ENCODE data around the gene EML2. TPM values are rescaled to one million over a fixed set of nuclear protein-coding genes. Genes with fewer than 3 reads are reported as not detected.
A peak's percentile ranks its signal among the peaks of the same experiment; 100 is the strongest.

The EML2 gene
- total and polyA plus RNA-seq, 4 donors, result 21.7 to 52.9 (median 45.2) TPM

- H3K9me3 ChIP-seq (ENCODE audit: control insufficient read depth, low read length), result no peaks in the 10 kb centered on the region
- no peaks in the 10 kb centered on the region for H3K27me3 ChIP-seq (ENCODE audit: control insufficient read depth in 1 of 2, insufficient read depth in 2 of 2, low read length in 1 of 2)
- H3K36me3 ChIP-seq (ENCODE audit: control insufficient read depth in 1 of 2, insufficient read depth in 2 of 2, low read length in 1 of 2), result no peaks in the 10 kb centered on the region
- WGBS, 2 donors, result 72 to 74% methylated on average over 6 of the region's 6 CpGs
- H3K27ac ChIP-seq (ENCODE audit: low read depth in 1 of 2, low read length in 2 of 2), result no peak overlapping the region
- intact Hi-C loops (cut with DNase I), result no loop called here
- ATAC-seq (ENCODE audit: low FRiP score), result no peak
- H3K4me1 ChIP-seq (ENCODE audit: control insufficient read depth in 1 of 2, insufficient read depth in 2 of 2, low read length in 2 of 2), result no peaks in the 10 kb centered on the region
- no peak overlapping the region for H3K4me3 ChIP-seq (ENCODE audit: low read length in 2 of 2)
- no peak for DNase-seq
Measured at GRCh38 chr19:45659096-45659729, 20.0 kb upstream of the EML2 start.

GRCh38 chr19:45657520-45658167, 18.4 kb upstream of the EML2 start:
- H3K4me3 ChIP-seq (ENCODE audit: low read length in 2 of 2), result no peak overlapping the region
- H3K36me3 ChIP-seq (ENCODE audit: control insufficient read depth in 1 of 2, insufficient read depth in 2 of 2, low read length in 1 of 2), result no peaks in the 10 kb centered on the region
- H3K4me1 ChIP-seq (ENCODE audit: control insufficient read depth in 1 of 2, insufficient read depth in 2 of 2, low read length in 2 of 2), result no peaks in the 10 kb centered on the region
- H3K27ac ChIP-seq (ENCODE audit: low read depth in 1 of 2, low read length in 2 of 2), result no peak overlapping the region
- H3K27me3 ChIP-seq (ENCODE audit: control insufficient read depth in 1 of 2, insufficient read depth in 2 of 2, low read length in 1 of 2), result no peaks in the 10 kb centered on the region
- ATAC-seq (ENCODE audit: low FRiP score) (no peak), DNase-seq (no peak)
- intact Hi-C loops (cut with DNase I), result no loop called here
- 26 to 27% methylated on average over 14 of the region's 14 CpGs for WGBS, 2 donors
- H3K9me3 ChIP-seq (ENCODE audit: control insufficient read depth, low read length), result no peaks in the 10 kb centered on the region

GRCh38 chr19:45655073-45655472, 15.9 kb upstream of the EML2 start:
- no peak for DNase-seq
- Histone ChIP-seq H3K9me3 (ENCODE audit: control insufficient read depth, low read length) (no peaks in the 10 kb centered on the region), H3K27ac (ENCODE audit: low read depth in 1 of 2, low read length in 2 of 2) (no peak overlapping the region), H3K4me1 (ENCODE audit: control insufficient read depth in 1 of 2, insufficient read depth in 2 of 2, low read length in 2 of 2) (no peaks in the 10 kb centered on the region), H3K27me3 (ENCODE audit: control insufficient read depth in 1 of 2, insufficient read depth in 2 of 2, low read length in 1 of 2) (no peaks in the 10 kb centered on the region), H3K4me3 (ENCODE audit: low read length in 2 of 2) (no peak overlapping the region), H3K36me3 (ENCODE audit: control insufficient read depth in 1 of 2, insufficient read depth in 2 of 2, low read length in 1 of 2) (no peaks in the 10 kb centered on the region)
- no peak for ATAC-seq (ENCODE audit: low FRiP score)
- WGBS, 2 donors, result 33 to 96% methylated on average over 3 of the region's 3 CpGs
- intact Hi-C loops (cut with DNase I), result no loop called here

- no peaks in the 10 kb centered on the region for H3K27me3 ChIP-seq (ENCODE audit: control insufficient read depth in 1 of 2, insufficient read depth in 2 of 2, low read length in 1 of 2)
- DNase-seq (no peak), ATAC-seq (ENCODE audit: low FRiP score) (no peak)
- no peak overlapping the region for H3K27ac ChIP-seq (ENCODE audit: low read depth in 1 of 2, low read length in 2 of 2)
- intact Hi-C loops (cut with DNase I), result no loop called here
- H3K9me3 ChIP-seq (ENCODE audit: control insufficient read depth, low read length), result no peaks in the 10 kb centered on the region
- H3K4me1 ChIP-seq (ENCODE audit: control insufficient read depth in 1 of 2, insufficient read depth in 2 of 2, low read length in 2 of 2), result no peaks in the 10 kb centered on the region
- H3K4me3 ChIP-seq (ENCODE audit: low read length in 2 of 2), result no peak overlapping the region
- whole genome bisulfite sequencing, 2 donors, result 27 to 34% methylated on average over 5 of the region's 5 CpGs
- H3K36me3 ChIP-seq (ENCODE audit: control insufficient read depth in 1 of 2, insufficient read depth in 2 of 2, low read length in 1 of 2), result no peaks in the 10 kb centered on the region
Measured at GRCh38 chr19:45653634-45654033, 14.4 kb upstream of the EML2 start.

- intact Hi-C loops (cut with DNase I), result no loop called here
- H3K27me3 ChIP-seq (ENCODE audit: control insufficient read depth in 1 of 2, insufficient read depth in 2 of 2, low read length in 1 of 2), result no peaks in the 10 kb centered on the region
- H3K4me1 ChIP-seq (ENCODE audit: control insufficient read depth in 1 of 2, insufficient read depth in 2 of 2, low read length in 2 of 2), result no peaks in the 10 kb centered on the region
- no peaks in the 10 kb centered on the region for H3K36me3 ChIP-seq (ENCODE audit: control insufficient read depth in 1 of 2, insufficient read depth in 2 of 2, low read length in 1 of 2)
- no peaks in the 10 kb centered on the region for H3K9me3 ChIP-seq (ENCODE audit: control insufficient read depth, low read length)
- WGBS, 2 donors, result 82 to 85% methylated on average over 3 of the region's 3 CpGs
- ATAC-seq (ENCODE audit: low FRiP score), result no peak
- H3K27ac ChIP-seq (ENCODE audit: low read depth in 1 of 2, low read length in 2 of 2), result no peak overlapping the region
- no peak overlapping the region for H3K4me3 ChIP-seq (ENCODE audit: low read length in 2 of 2)
- no peak for DNase-seq
Measured at GRCh38 chr19:45650722-45651121, 11.5 kb upstream of the EML2 start.

GRCh38 chr19:45646345-45646698, 7.1 kb upstream of the EML2 start:
- no peak overlapping the region for H3K4me3 ChIP-seq (ENCODE audit: low read length in 2 of 2)
- ATAC-seq (ENCODE audit: low FRiP score), result no peak
- H3K4me1 ChIP-seq (ENCODE audit: control insufficient read depth in 1 of 2, insufficient read depth in 2 of 2, low read length in 2 of 2), result no peaks in the 10 kb centered on the region
- DNase-seq, result no peak
- H3K27me3 ChIP-seq (ENCODE audit: control insufficient read depth in 1 of 2, insufficient read depth in 2 of 2, low read length in 1 of 2), result no peaks in the 10 kb centered on the region
- intact Hi-C loops (cut with DNase I), result no loop called here
- no peaks in the 10 kb centered on the region for H3K36me3 ChIP-seq (ENCODE audit: control insufficient read depth in 1 of 2, insufficient read depth in 2 of 2, low read length in 1 of 2)
- WGBS, 2 donors, result 13 to 14% methylated on average over 9 of the region's 9 CpGs
- H3K27ac ChIP-seq (ENCODE audit: low read depth in 1 of 2, low read length in 2 of 2), result no peak overlapping the region
- H3K9me3 ChIP-seq (ENCODE audit: control insufficient read depth, low read length), result no peaks in the 10 kb centered on the region

GRCh38 chr19:45645631-45646344, 6.6 kb upstream of the EML2 start:
- intact Hi-C loops (cut with DNase I), result no loop called here
- ATAC-seq (ENCODE audit: low FRiP score) (peak; percentile 58), DNase-seq (peak; percentile 81 to 83)
- Histone ChIP-seq H3K27ac (ENCODE audit: low read depth in 1 of 2, low read length in 2 of 2) (no peak overlapping the region), H3K27me3 (ENCODE audit: control insufficient read depth in 1 of 2, insufficient read depth in 2 of 2, low read length in 1 of 2) (no peaks in the 10 kb centered on the region), H3K4me3 (ENCODE audit: low read length in 2 of 2) (no peak overlapping the region), H3K4me1 (ENCODE audit: control insufficient read depth in 1 of 2, insufficient read depth in 2 of 2, low read length in 2 of 2) (no peaks in the 10 kb centered on the region), H3K36me3 (ENCODE audit: control insufficient read depth in 1 of 2, insufficient read depth in 2 of 2, low read length in 1 of 2) (no peaks in the 10 kb centered on the region), H3K9me3 (ENCODE audit: control insufficient read depth, low read length) (no peaks in the 10 kb centered on the region)
- 1% methylated on average over 27 of the region's 27 CpGs for WGBS, 2 donors

GRCh38 chr19:45645068-45645630, 6.0 kb upstream of the EML2 start:
- ATAC-seq (ENCODE audit: low FRiP score) (no peak), DNase-seq (no peak)
- Histone ChIP-seq H3K27ac (ENCODE audit: low read depth in 1 of 2, low read length in 2 of 2) (no peak overlapping the region), H3K9me3 (ENCODE audit: control insufficient read depth, low read length) (no peaks in the 10 kb centered on the region), H3K4me1 (ENCODE audit: control insufficient read depth in 1 of 2, insufficient read depth in 2 of 2, low read length in 2 of 2) (no peaks in the 10 kb centered on the region), H3K4me3 (ENCODE audit: low read length in 2 of 2) (no peak overlapping the region), H3K27me3 (ENCODE audit: control insufficient read depth in 1 of 2, insufficient read depth in 2 of 2, low read length in 1 of 2) (no peaks in the 10 kb centered on the region), H3K36me3 (ENCODE audit: control insufficient read depth in 1 of 2, insufficient read depth in 2 of 2, low read length in 1 of 2) (no peaks in the 10 kb centered on the region)
- intact Hi-C loops (cut with DNase I), result no loop called here
- 8 to 13% methylated on average over 27 to 35 of the region's 35 CpGs for WGBS, 2 donors

Data from aorta (tissue), 5 donors.